Measurements from ENCODE around the gene CRISPLD2.

CRISPLD2 gene

DNA sequence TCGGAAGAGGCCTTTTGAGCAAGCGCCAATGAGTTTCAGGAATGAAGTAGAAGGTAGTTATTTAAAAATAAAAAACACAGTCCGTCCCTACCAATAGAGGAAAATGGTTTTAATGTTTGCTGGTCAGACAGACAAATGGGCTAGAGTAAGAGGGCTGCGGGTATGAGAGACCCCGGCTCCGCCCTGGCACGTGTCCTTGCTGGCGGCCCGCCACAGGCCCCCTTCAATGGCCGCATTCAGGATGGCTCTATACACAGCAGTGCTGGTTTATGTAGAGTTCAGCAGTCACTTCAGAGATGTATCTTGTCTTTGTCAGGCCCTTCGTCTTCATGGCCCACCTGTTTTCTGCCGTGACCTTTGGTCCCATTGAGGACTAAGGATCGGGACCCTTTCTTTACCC, 87.3 kb downstream of the CRISPLD2 start:
- in situ Hi-C loops (cut with MboI; ENCODE audit: low sequenced_read_pairs): no loop called here

DNA sequence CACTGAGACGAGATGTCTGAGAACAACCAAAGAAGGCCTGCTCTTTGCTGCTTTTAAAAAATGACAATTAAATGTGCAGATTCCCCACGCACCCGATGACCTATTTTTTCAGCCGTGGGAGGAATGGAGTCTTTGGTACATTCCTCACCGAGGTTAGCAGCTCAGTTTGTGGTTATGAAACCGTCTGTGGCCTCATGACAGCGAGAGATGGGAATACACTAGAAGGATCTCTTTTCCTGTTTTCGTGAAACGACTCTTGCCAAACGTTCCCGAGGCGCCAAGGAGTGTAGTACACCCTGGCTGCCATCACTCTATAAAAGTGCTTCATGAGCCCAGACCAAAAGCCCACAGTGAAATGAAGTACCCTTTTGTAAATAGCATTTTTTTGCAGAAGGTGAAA, 87.8 kb downstream of the CRISPLD2 start:
- in situ Hi-C loops (cut with MboI; ENCODE audit: low sequenced_read_pairs): no loop called here

DNA sequence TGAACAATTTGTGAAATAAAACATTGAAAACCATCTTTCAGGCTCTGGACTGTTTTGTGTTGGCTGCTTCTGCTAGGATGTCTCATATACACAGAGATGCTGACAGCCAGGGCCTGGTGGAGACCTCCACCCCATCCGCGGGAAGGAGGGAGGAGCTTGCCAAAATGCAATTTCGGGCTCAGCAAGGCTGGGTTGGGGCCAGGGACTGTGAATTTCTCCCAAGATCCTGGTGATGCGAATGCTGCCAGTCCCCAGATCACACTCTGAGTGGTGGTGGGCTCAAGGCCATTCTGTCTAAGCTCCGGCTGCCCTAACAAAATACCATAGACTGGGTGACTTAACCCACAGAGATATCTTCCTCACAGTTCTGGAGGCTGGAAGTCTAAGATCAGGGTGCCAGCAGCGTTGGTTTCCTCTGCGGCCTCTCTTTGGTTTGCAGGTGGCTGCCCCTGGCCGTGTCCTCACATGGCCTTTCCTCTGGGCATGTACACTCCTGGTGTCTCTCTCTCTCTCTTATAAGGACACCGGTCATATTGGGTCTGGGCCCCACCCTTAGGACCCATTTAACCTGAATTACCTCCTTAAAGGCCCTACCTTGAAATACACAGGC, 89.8 kb downstream of the CRISPLD2 start:
- in situ Hi-C loops (cut with MboI; ENCODE audit: low sequenced_read_pairs): no loop called here

DNA sequence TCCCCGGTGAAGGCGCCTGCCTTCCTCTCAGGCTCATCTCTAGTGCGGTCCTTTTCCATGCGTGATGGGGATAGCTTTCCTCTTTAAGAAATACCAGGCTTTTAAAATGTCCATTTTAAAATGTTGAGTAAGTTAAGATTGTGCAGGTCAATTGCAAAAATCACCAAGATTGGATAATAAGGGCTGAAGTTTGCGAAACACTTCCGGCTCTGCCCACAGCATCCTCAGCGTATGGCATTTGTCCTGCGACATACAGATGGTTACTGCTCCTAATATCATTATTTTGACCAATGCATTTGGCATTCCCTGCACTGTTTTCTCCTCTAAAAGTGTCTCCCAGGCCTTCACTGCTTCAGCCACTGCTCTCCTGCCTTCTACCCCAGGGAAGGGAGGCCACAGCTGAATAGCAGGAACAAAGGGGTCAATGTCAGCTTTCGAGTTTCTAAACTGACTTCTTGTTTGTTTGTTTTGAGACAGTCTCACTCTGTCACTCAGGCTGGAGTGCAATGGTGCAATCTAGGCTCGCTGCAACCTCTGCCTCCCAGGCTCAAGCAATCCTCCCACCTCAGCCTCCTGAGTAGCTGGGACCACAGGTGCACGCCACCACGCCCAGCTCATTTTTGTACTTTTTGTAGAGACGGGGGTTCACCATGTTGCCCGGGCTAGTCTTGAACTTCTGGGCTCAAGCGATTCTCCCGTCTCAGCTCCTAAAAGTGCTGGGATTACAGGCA, 91.9 kb downstream of the CRISPLD2 start:
- in situ Hi-C loops (cut with MboI; ENCODE audit: low sequenced_read_pairs): no loop called here

DNA sequence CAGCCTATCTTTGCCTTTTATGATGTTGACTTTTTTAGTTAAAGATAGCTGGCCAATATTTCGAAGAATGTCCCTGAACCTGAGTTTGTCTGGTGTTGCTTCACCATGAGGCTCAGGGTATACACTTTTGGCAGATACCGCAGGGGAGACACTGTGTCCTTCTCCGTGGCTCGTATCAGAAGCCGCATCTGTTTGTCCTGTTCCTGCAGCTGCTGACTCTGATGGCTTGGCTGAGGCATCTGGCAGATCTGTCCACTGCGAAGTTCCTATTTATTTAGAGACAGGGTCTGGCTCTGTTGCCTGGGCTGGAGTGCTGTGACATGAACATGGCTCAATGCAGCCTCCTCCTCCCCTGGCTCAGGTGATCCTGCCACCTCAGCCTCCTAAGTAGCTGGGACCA, 93.5 kb downstream of the CRISPLD2 start:
- in situ Hi-C loops (cut with MboI; ENCODE audit: low sequenced_read_pairs): no loop called here

DNA sequence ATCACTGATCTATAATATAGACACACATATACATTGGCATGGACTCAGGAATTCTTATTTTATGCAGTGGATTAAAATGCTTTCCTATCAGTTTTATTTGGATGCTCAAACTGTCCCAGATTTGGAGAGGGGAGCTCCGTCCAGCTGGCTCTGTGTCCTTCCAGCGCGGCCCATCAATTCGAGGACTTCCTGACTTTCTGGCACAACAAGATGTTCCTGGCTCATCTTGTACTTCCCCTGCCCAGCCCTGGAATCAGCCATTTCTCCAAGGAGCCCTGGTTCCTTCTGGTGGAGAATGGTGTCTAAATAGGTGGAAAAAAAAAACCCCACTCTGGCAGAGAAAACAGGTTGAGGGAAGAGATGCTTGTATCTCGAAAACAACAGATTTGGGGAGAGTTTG, 94.5 kb downstream of the CRISPLD2 start:
- in situ Hi-C loops (cut with MboI; ENCODE audit: low sequenced_read_pairs): no loop called here

DNA sequence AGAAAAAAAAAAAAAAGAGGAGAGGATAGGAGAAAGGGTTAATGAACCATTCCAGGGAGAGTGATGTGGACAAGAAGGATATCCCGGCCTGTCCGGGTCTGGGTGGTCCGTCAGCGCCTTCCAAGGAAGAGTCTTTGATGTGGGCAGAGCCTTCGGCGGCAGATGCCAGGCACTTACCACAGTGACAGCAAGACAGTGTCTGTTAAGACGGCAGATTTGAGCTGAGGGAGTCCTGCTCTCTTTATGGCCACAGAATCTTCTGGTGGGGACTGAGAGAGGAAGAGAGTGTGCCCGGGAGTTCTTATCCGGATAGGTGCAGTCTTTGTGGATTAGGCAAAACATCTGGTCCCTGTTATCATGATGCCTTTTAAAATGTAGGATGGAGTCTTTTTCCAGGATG, 96.4 kb downstream of the CRISPLD2 start:
- in situ Hi-C loops (cut with MboI; ENCODE audit: low sequenced_read_pairs): no loop called here

DNA sequence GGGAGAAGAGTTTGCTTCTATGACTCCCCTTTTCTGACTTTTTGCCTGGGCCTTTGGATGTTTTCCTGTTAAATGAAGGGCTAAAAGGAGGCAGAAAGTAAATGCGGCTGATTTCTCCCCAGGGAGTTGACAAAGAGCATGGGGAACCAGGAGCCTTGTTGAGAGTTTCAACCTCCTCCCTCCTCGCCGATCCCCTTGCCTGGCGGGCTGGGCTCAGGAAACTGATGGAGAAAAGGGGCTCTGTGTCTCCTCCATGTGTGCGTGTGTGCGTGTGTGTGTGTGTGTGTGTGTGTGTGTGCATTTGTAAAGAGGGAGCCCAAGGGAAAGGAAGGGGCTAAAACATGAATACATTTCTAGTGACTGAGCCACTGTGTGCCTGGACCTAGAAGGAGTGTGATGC, 97.1 kb downstream of the CRISPLD2 start:
- in situ Hi-C loops (cut with MboI; ENCODE audit: low sequenced_read_pairs): no loop called here

DNA sequence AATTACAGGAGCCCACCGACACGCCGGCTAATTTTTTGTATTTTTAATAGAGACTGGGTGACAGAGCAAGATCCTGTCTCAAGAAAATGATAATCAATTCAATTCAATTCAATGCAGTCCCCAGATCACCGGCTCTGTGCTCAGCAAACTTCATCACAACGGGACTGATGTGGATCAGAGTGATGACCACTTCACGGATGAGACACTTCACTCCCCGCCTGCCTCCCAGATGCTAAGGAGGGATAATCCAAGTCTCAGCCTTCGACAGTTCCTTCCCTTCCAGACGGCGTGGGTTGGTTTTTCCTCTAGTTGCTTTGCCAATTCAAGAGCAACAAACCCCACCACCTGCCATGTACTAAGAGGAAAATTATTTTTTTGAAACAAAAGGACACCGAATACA, 97.7 kb downstream of the CRISPLD2 start:
- in situ Hi-C loops (cut with MboI; ENCODE audit: low sequenced_read_pairs): no loop called here

DNA sequence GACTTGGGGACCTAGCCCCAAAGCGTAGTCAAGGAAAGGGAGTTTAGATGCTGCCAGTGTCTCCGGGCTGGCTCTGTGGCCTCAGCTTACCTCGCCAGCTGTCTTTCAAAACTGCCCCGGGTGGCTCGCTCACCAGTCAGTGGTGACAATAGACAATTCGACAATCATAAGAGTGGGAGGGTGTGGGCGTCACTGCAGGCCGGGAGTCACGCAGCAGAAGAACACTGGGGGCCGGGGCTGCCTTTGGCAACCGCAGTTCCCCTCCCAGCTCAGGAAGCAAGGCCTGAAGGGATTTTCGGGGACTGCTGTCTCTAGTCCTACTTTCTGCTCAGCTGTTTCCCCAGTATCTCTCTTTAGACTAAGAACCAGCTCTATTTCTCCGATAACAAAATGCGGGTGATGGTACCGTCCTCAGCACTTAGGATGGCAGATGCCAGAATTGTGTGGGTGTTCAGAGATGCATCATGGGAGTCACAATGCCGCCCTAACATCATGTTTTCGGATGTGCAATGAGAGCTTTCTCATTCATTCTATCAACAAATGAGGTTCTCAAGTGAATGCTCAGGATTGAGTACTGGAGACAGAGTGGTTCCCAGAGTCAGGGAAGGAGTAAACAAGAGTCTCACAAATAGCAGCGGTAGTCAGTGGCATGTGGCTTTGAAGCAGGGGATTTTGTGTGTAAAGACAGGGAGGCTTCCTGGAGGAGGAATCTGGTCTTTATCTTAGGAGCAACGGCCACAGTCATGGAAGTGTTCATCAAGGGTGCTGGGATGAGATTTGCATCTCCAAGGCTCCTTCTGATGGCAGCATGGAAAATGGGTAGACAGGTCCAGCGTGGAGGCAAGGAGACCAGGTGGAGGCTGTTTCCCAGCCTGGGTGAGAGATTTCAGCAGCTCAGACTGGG, 98.5 kb downstream of the CRISPLD2 start:
- in situ Hi-C loops (cut with MboI; ENCODE audit: low sequenced_read_pairs): no loop called here

DNA sequence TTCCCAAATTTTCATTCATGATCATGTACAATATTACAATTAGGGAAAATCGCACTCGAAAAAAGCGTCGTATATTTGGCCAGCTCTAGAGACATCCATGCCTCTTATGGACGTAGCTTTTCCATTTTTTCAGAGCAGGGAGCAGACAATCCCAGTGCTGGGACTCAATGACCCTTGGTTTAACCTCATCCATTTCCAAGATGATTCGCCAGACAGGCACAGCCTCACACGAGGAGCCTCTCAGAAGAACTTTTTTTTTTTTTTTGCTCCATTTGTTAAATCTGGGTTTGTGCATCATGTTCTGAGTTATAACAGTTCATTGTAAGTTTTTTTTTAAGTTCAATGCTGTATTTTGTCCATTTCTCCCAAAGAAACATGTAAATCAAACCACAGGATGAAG, 99.5 kb downstream of the CRISPLD2 start:
- in situ Hi-C loops (cut with MboI; ENCODE audit: low sequenced_read_pairs): no loop called here

DNA sequence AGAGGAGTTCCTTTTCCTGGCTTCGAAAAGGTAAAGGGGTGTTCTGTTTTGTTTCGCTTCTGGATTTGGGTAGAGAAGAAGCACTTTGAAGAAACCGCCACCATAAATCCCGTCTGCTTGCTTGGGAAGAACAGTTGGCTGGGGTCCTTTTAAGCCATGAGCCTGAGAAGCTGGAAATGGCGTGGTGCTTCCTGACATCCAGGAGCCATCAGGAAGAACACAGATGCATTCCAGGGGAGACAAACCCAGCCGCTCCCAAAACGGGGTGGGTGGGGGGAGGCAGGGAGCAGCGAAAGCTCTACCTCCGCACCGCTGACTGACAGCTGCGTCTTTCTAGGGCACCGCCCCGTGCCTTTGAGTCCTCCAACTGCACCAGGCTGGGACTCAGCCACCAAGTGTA, 99.9 kb downstream of the CRISPLD2 start:
- in situ Hi-C loops (cut with MboI; ENCODE audit: low sequenced_read_pairs): no loop called here

DNA sequence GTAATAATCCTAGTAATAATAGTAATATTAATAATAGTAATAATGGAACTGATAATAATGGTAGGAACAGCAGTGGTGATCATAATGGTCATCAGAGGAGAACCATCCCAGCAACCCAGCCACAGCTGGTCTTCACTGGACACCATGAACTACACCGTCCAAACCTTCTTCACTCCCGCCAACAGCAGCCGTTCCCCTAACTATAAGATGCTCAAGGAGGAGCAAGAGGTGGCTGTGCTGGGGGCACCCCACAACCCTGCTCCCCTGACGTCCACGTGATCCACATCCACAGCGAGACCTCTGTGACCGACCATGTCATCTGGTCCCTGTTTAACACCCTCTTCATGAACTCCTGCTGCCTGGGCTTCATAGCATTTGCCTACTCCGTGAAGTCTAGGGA, 100.5 kb downstream of the CRISPLD2 start:
- in situ Hi-C loops (cut with MboI; ENCODE audit: low sequenced_read_pairs): no loop called here

DNA sequence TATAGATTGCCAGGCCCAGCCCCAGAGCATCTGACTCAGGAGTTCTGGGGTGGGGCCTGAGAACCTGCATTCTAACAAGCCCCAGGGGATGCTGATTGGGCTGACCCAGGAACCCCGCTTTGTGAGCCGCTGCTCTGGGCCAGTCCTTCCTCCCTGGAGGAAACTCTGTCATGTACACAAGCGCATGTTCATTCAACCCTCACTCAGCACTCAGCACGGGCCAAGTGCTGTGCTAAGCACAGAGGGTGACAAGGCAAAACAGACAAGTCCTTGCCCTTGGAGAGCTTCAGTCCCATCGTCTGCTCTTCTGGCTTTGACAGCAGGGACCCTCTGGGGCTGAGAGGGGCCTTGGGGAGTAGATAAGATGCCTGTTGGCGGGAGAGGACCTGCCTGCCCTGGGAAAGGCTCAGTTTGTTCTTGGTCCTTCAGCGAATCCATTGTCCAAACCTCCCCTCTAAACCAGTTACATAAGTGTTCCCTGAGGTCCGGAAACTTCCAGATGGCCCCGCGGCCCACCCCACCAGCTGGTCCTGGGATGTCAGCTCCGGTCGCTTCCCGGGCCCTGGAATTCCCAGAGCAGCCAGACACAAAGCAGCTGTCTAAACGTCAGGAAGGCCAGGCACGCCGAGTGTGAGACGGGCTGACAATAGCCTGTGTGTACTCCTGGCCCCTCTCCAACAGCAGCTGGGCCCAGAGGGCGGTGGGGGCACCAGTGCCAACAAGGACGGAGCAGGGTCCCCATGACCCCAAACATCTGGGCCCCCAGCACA, 102.8 kb downstream of the CRISPLD2 start:
- in situ Hi-C loops (cut with MboI; ENCODE audit: low sequenced_read_pairs): no loop called here

DNA sequence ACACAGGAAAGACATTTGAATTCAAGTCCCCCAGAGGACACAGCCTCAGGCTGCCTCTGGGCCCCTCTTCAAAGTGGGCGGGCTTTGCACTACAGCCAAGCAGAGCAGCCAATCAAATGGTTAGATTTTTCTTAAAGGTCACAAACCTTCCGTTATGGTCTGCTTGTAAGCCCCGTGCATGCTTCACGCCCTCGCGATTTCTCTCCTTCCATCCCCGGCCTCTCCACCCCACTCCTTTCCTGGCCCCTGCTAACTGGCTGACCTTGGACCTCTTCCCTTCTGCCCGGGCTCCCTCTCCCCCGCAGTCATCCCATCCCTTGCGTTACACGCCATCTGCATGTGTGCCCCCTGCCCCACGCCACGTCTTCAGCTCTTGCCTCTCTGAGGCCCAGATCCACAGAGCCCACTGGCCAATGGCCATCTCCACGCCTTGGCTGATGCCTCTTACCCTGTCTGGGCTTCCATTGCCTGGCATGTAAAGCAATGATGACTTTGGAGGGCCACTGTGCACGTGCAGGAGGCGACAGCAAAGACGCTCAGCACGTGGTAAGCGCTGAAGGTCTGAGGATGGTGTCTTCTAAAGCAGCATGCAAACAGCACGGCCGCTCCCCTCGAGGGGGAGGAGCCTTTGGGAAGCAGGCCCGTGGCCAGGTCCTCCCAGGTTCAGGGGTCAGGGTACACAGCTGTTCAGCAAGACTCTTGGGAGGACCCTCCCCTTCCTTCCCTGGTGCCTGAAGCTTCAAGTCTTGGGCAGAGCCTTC, 104.7 kb downstream of the CRISPLD2 start:
- in situ Hi-C loops (cut with MboI; ENCODE audit: low sequenced_read_pairs): no loop called here

DNA sequence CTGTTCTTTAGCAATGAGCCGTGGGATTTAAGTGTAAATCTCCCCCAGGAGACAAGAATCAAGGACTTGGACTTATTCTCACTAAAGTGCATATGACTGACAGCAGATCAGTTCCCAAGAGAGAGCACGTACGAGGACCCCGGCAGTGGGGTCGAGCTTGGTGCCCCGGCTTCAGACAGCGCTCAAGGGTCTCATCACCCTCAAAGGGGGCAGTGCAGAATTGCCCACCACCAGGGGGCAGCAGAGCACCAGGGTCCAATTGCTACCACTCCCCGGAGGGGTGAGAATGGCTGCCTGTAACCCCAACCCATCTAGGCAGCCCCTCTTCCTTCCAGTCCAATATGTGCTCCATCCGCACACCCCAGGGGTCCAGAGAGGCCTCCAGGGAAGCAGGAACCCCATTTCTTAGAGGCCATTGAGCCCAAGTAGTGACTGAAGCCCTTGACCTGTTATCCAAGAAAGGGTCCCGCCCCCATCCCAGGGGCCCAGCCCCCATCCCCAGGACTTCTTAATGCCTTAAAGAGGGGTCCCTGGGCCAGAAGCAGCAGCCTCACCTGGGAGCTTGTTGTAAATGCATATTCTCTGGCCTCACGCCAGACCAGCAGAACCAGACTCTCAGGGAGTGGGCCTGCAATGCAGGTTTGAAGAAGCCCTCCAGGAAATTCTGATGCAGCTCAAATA, 105.4 kb downstream of the CRISPLD2 start:
- in situ Hi-C loops (cut with MboI; ENCODE audit: low sequenced_read_pairs): no loop called here

DNA sequence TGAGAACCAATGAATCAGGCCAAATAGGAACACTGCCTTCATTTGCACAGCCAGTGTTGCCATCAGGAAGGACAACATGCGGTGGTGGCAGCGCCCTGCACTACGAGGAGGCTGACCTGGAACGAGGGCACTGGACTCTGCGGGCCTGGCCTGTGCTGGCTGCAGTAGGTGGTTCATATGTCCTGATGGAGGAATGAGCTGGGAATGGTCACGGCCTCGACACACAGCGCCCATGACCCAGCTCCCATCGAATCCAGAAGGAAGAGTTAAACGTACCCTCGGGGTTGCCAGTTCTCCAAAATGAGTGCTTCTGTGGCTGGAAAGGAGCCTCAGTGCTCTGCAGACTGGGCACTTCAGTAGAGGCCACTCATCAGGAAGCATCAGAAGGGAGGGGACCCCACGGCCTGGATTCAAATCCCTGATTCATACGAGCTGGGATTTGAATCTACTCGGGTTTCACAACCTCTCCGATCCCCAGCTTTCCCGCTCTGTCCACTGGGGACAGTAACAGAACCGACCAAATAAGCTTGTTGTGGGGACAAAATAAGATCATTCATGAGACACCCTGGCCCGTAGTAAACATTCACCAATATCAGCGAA, 106.1 kb downstream of the CRISPLD2 start:
- in situ Hi-C loops (cut with MboI; ENCODE audit: low sequenced_read_pairs): no loop called here

DNA sequence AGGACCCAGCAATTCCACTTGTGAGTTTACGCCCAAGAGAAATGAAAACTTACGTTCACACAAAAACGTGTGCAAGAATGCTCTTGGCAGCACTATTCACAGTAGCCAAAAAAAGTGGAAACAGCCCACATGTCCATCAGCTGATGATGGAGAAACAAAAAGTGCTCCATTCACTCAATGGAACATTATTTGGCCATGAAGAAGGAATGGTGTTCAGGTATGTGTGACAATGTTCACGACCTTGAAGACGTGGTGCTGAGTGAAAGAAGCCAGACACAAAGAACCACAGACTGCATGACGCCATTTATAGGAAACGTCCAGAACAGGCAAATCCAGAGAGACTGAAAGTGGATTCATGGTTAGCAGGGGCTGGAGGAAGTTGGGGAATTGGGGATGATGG, 106.7 kb downstream of the CRISPLD2 start:
- in situ Hi-C loops (cut with MboI; ENCODE audit: low sequenced_read_pairs): no loop called here
